Measurements from ENCODE around the gene SLC2A6. TPM values are rescaled to one million over a fixed set of nuclear protein-coding genes. Genes with fewer than 3 reads are reported as not detected.

SLC2A6 gene
- total RNA-seq, 3 donors from 2014 or later: 2.6 to 5.3 (median 2.8) TPM

GRCh38 chr9:133445293-133445969 lies 33.5 kb downstream of the SLC2A6 start:
- ATAC-seq (no peak), DNase-seq (no peak)
- intact Hi-C loops (cut with DNase I, micrococcal nuclease): no loop called here
- Histone ChIP-seq H3K36me3 (ENCODE audit: low read depth) (no peaks in the 10 kb centered on the region), H3K4me1 (ENCODE audit: low read depth) (no peaks in the 10 kb centered on the region), H3K4me3 (no peak overlapping the region), H3K9me3 (no peaks in the 10 kb centered on the region)
- TF ChIP-seq, protein P1, sequence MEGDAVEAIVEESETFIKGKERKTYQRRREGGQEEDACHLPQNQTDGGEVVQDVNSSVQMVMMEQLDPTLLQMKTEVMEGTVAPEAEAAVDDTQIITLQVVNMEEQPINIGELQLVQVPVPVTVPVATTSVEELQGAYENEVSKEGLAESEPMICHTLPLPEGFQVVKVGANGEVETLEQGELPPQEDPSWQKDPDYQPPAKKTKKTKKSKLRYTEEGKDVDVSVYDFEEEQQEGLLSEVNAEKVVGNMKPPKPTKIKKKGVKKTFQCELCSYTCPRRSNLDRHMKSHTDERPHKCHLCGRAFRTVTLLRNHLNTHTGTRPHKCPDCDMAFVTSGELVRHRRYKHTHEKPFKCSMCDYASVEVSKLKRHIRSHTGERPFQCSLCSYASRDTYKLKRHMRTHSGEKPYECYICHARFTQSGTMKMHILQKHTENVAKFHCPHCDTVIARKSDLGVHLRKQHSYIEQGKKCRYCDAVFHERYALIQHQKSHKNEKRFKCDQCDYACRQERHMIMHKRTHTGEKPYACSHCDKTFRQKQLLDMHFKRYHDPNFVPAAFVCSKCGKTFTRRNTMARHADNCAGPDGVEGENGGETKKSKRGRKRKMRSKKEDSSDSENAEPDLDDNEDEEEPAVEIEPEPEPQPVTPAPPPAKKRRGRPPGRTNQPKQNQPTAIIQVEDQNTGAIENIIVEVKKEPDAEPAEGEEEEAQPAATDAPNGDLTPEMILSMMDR (IDR thresholded peaks at IDR 0.05): no peak

GRCh38 chr9:133443982-133444381 lies 34.9 kb downstream of the SLC2A6 start:
- DNase-seq (no peak), ATAC-seq (no peak)
- H3K4me3 ChIP-seq: no peak overlapping the region
- intact Hi-C loops (cut with DNase I, micrococcal nuclease): no loop called here
- no peaks in the 10 kb centered on the region for H3K4me1 ChIP-seq (ENCODE audit: low read depth)
- TF ChIP-seq, protein P1 (IDR thresholded peaks at IDR 0.05): no peak
- H3K9me3 ChIP-seq: no peaks in the 10 kb centered on the region
- no peaks in the 10 kb centered on the region for H3K36me3 ChIP-seq (ENCODE audit: low read depth)

GRCh38 chr9:133443248-133443647 lies 35.7 kb downstream of the SLC2A6 start:
- H3K36me3 ChIP-seq (ENCODE audit: low read depth): no peaks in the 10 kb centered on the region
- ATAC-seq (no peak), DNase-seq (no peak)
- no peak overlapping the region for H3K4me3 ChIP-seq
- no peaks in the 10 kb centered on the region for H3K9me3 ChIP-seq
- TF ChIP-seq, protein P1 (IDR thresholded peaks at IDR 0.05): no peak
- no peaks in the 10 kb centered on the region for H3K4me1 ChIP-seq (ENCODE audit: low read depth)
- intact Hi-C loops (cut with DNase I, micrococcal nuclease): no loop called here

GRCh38 chr9:133441571-133441970 lies 37.3 kb downstream of the SLC2A6 start:
- no peaks in the 10 kb centered on the region for H3K36me3 ChIP-seq (ENCODE audit: low read depth)
- ATAC-seq: no peak
- intact Hi-C loops (cut with DNase I, micrococcal nuclease): no loop called here
- H3K9me3 ChIP-seq: no peaks in the 10 kb centered on the region
- TF ChIP-seq, protein P1 (IDR thresholded peaks at IDR 0.05): no peak
- no peaks in the 10 kb centered on the region for H3K4me1 ChIP-seq (ENCODE audit: low read depth)
- no peak for DNase-seq
- no peak overlapping the region for H3K4me3 ChIP-seq

DNA sequence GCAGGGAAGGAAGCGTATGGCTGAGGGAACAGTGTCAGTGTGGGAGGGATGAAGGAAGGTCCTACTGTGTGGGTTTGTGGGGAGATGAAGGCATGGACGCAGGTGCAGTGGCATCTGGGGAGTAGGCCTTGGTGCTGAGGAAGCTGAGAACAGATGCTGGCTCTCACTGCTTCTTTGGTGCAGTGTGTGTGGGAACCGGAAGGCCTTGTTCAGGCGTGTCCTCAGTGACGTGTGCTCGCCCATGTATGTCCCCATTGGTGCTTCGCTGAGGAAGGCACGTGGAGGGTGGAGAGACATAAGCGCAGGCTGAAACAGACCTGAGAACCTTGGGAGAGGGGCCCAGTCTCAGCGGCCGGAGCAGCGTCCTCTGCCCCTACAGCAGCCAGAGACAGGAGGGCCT lies 38.0 kb downstream of the SLC2A6 start:
- no peaks in the 10 kb centered on the region for H3K9me3 ChIP-seq
- ATAC-seq: peak; percentile 49
- H3K36me3 ChIP-seq (ENCODE audit: low read depth): no peaks in the 10 kb centered on the region
- no peak for DNase-seq
- H3K4me3 ChIP-seq: no peak overlapping the region
- TF ChIP-seq, protein P1 (IDR thresholded peaks at IDR 0.05): no peak
- H3K4me1 ChIP-seq (ENCODE audit: low read depth): no peaks in the 10 kb centered on the region
- intact Hi-C loops (cut with DNase I, micrococcal nuclease): no loop called here

GRCh38 chr9:133439337-133439736 lies 39.6 kb downstream of the SLC2A6 start:
- TF ChIP-seq, protein P1 (IDR thresholded peaks at IDR 0.05): no peak

More at GRCh38 chr9:133439337-133439736, 39.6 kb downstream of the SLC2A6 start:
- Histone ChIP-seq H3K9me3 (no peaks in the 10 kb centered on the region), H3K4me3 (no peak overlapping the region), H3K4me1 (ENCODE audit: low read depth) (no peaks in the 10 kb centered on the region), H3K36me3 (ENCODE audit: low read depth) (no peaks in the 10 kb centered on the region)
- intact Hi-C loops (cut with DNase I, micrococcal nuclease): no loop called here
- DNase-seq (no peak), ATAC-seq (no peak)

Data from mucosa of descending colon (tissue), 3 donors.